Right lobe of liver (tissue), 4 donors: Measurements from ENCODE around the gene BTN3A1.

Experiments
- CTCF ChIP-seq, 4 donors: fragments of 200-600 bp in 3 of 4; fragments of 450-650 bp in 1 of 4; IDR thresholded peaks; one replicate each; pipeline versions ENCODE4 v1.5.1 to v1.8.0; 2016 to 2022; ENCODE audit warnings: antibody characterized with exemption in 4 of 4, mild to moderate bottlenecking in 2 of 4
- POLR2A ChIP-seq: fragments of 450-650 bp; IDR thresholded peaks from one replicate; pipeline ENCODE4 v1.6.1; 2017; ENCODE audit warnings: antibody characterized with exemption, mild to moderate bottlenecking
- donor health status: DM: no; HTN: no; CAD: no.
- donor health status: DM: no; HTN: no; CAD: no.
- donor health status: DM: no; HTN: yes; CAD: no.

DNA sequence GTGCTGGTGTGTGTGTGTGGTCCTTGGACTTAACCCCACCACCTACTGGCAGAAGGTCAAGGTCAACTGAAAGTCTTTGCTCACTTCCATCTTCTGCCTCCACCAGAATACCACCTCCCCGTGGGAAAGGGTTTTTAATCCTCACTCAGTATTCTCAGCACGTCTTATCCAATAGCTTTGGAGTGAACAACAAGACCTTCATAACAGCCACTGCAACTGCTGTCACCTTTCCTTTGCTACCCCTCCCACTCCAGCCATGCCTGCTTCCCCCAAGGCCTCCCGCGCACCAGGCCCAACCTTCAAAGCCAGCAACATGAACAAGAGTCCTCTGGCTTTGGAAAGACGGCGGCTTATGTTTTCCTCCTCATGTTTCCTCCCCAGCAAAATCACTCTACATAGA is 20.0 kb upstream of the BTN3A1 start:
- TF ChIP-seq POLR2A (no peak), CTCF (IDR thresholded peaks at IDR 0.05) (no peak)
